SIG-M5 (cell line): ENCODE data around the gene COPS4.

ENCODE experiments used
- DNase-seq: peaks from one replicate; lab custom pipeline; 2025; lab: John Stamatoyannopoulos, UW

Gene COPS4

GRCh38 chr4:83124111-83124780 lies 89.3 kb downstream of the COPS4 start:
- peak; percentile 63 for DNase-seq
